OCI-LY1 (cell line): ENCODE measurements around the gene ATF5.

Experiments used
- H2AFZ ChIP-seq: fragments of 200-600 bp; sonication (generic), shearing (Covaris generic); 2 replicates; pipeline ENCODE4 v1.6.0; 2014; ENCODE audit warnings: antibody characterized with exemption, mild to moderate bottlenecking, low read length
- H3F3A ChIP-seq: fragments of 200-600 bp; sonication (generic), shearing (Covaris generic); 2 replicates; pipeline ENCODE4 v1.6.0; 2014; ENCODE audit warnings: mild to moderate bottlenecking, antibody characterized with exemption, low read length, moderate library complexity; ENCODE audit not compliant: insufficient read depth
- H3K27ac ChIP-seq: fragments of 200-600 bp; sonication (generic); 2 replicates; pipeline ENCODE4 v1.5.1; 2014; ENCODE audit warnings: low read length, mixed run types, mild to moderate bottlenecking, low read depth; ENCODE audit not compliant: poor library complexity, severe bottlenecking
- H3K27me3 ChIP-seq: fragments of 200-600 bp; sonication (generic); 2 replicates; pipeline ENCODE4 v1.6.0; 2014; ENCODE audit warnings: antibody characterized with exemption, mild to moderate bottlenecking, low read length, moderate library complexity; ENCODE audit not compliant: insufficient read depth
- H3K36me3 ChIP-seq: fragments of 200-600 bp; sonication (generic); 2 replicates; pipeline ENCODE4 v1.6.1; 2014; ENCODE audit warnings: mild to moderate bottlenecking, antibody characterized with exemption, low read length, moderate library complexity, mixed read lengths; ENCODE audit not compliant: insufficient read depth
- H3K4me1 ChIP-seq: fragments of 200-600 bp; sonication (generic); 2 replicates; pipeline ENCODE4 v1.5.1; 2014; ENCODE audit warnings: mild to moderate bottlenecking, low read length, moderate library complexity; ENCODE audit not compliant: insufficient read depth, severe bottlenecking
- H3K4me2 ChIP-seq: fragments of 200-600 bp; sonication (generic), shearing (Covaris generic); 2 replicates; pipeline ENCODE4 v1.6.1; 2014; ENCODE audit warnings: low read length
- H3K4me3 ChIP-seq: fragments of 200-600 bp; sonication (generic); 2 replicates; pipeline ENCODE4 v1.5.1; 2014; ENCODE audit warnings: low read length, low read depth, mild to moderate bottlenecking, mixed read lengths; ENCODE audit not compliant: poor library complexity, severe bottlenecking
- H3K79me2 ChIP-seq: fragments of 200-600 bp; shearing (Covaris generic); 2 replicates; pipeline ENCODE4 v1.6.1; 2016; ENCODE audit warnings: mixed run types, low read length, mixed read lengths; ENCODE audit not compliant: insufficient read depth
- H3K9ac ChIP-seq: fragments of 200-600 bp; sonication (generic), shearing (Covaris generic); 2 replicates; pipeline ENCODE4 v1.6.1; 2014; ENCODE audit warnings: mild to moderate bottlenecking, low read length, mixed read lengths
- H3K9me2 ChIP-seq: fragments of 200-600 bp; sonication (generic), shearing (Covaris generic); 2 replicates; pipeline ENCODE4 v1.6.1; 2014; ENCODE audit warnings: low read depth, mild to moderate bottlenecking, low read length, mixed read lengths
- H3K9me3 ChIP-seq: fragments of 200-600 bp; shearing (Covaris generic); 2 replicates; pipeline ENCODE4 v1.6.1; 2014; ENCODE audit warnings: low read length, mixed read lengths
- H4K20me1 ChIP-seq: fragments of 200-600 bp; sonication (generic), shearing (Covaris generic); 2 replicates; pipeline ENCODE4 v1.6.0; 2016; ENCODE audit warnings: mild to moderate bottlenecking, low read length; ENCODE audit not compliant: insufficient read depth
- CTCF ChIP-seq: fragments of 200-600 bp; sonication (generic), shearing (Covaris generic); IDR thresholded peaks from 2 replicates; pipeline ENCODE4 v1.5.1; 2017; ENCODE audit warnings: mild to moderate bottlenecking, antibody characterized with exemption, low read length, moderate library complexity, mixed read lengths
- EZH2 ChIP-seq: fragments of 200-600 bp; sonication (generic), shearing (Covaris generic); IDR thresholded peaks from 2 replicates; pipeline ENCODE4 v1.8.0; 2017; ENCODE audit warnings: borderline replicate concordance, mixed run types, mild to moderate bottlenecking, antibody characterized with exemption, low read length, moderate library complexity, mixed read lengths

ATF5 gene

GRCh38 chr19:49981603-49982593, 52.9 kb downstream of the ATF5 start:
- Histone ChIP-seq H2AFZ (no peak overlapping the region), H3K9ac (no peak overlapping the region), H4K20me1 (no peaks in the 10 kb centered on the region), H3K79me2 (no peaks in the 10 kb centered on the region), H3K9me3 (no peaks in the 10 kb centered on the region), H3K27ac (no peak overlapping the region), H3K4me3 (no peak overlapping the region), H3K4me1 (no peaks in the 10 kb centered on the region), H3K4me2 (no peak overlapping the region), H3K27me3 (no peaks in the 10 kb centered on the region), H3F3A (no peaks in the 10 kb centered on the region), H3K9me2 (no peaks in the 10 kb centered on the region), H3K36me3 (peaks cover 5% of the 10 kb centered on the region; the same call in 1 of the 2 replicates)
- TF ChIP-seq EZH2 (no peak), CTCF (no peak)
